Endodermal cell (in vitro differentiated cells): ENCODE results near the gene INTS1. TPM values are rescaled to one million over a fixed set of nuclear protein-coding genes. Genes with fewer than 3 reads are reported as not detected.

Experiments used
- DNase-seq: peaks from one replicate; pipeline ENCODE4 v3.0.0-alpha.2; 2017
- H3K27ac ChIP-seq: 2 replicates; pipeline ENCODE4 v1.5.1; 2013; ENCODE audit warnings: mild to moderate bottlenecking, low read depth, low read length, moderate library complexity
- H3K27me3 ChIP-seq: 2 replicates; pipeline ENCODE4 v1.6.1; 2013; ENCODE audit warnings: mild to moderate bottlenecking, low read length, moderate library complexity; ENCODE audit not compliant: insufficient read depth, control insufficient read depth, poor library complexity, severe bottlenecking
- H3K36me3 ChIP-seq: 2 replicates; pipeline ENCODE4 v1.7.0; 2013; ENCODE audit warnings: mild to moderate bottlenecking, low read length, moderate library complexity; ENCODE audit not compliant: control insufficient read depth, insufficient read depth
- H3K4me1 ChIP-seq: one replicate; pipeline ENCODE4 v1.7.0; 2013; ENCODE audit warnings: low read length; ENCODE audit not compliant: control insufficient read depth, insufficient read depth
- H3K4me3 ChIP-seq: 2 replicates; pipeline ENCODE4 v1.5.1; 2013; ENCODE audit warnings: mild to moderate bottlenecking, low read length, moderate library complexity
- H3K9ac ChIP-seq: 2 replicates; pipeline ENCODE4 v1.6.1; 2013; ENCODE audit warnings: mild to moderate bottlenecking, low read length, moderate library complexity; ENCODE audit not compliant: poor library complexity, severe bottlenecking; ENCODE audit errors: extremely low read depth
- H3K9me3 ChIP-seq: 2 replicates; pipeline ENCODE4 v1.6.1; 2013; ENCODE audit warnings: mild to moderate bottlenecking, low read length, moderate library complexity; ENCODE audit not compliant: control insufficient read depth
- H3K27ac Mint-ChIP-seq: 2 replicates; pipeline ENCODE4 v1.8.0; 2020; ENCODE audit warnings: mixed read lengths
- H3K27me3 Mint-ChIP-seq: 2 replicates; pipeline ENCODE4 v1.8.0; 2021; ENCODE audit warnings: mild to moderate bottlenecking, mixed read lengths; ENCODE audit not compliant: insufficient read depth
- H3K36me3 Mint-ChIP-seq: 2 replicates; pipeline ENCODE4 v1.8.0; 2020; ENCODE audit warnings: low read depth, mixed read lengths
- H3K4me1 Mint-ChIP-seq: 2 replicates; pipeline ENCODE4 v1.8.0; 2020; ENCODE audit warnings: mixed read lengths
- H3K4me3 Mint-ChIP-seq: 2 replicates; pipeline ENCODE4 v1.8.0; 2020; ENCODE audit warnings: mild to moderate bottlenecking, moderate library complexity, mixed read lengths
- H3K9me3 Mint-ChIP-seq: 2 replicates; pipeline ENCODE4 v1.8.0; 2020; ENCODE audit warnings: mild to moderate bottlenecking, mixed read lengths
- CTCF ChIP-seq: fragments of 200-600 bp; sonication (generic); conservative IDR thresholded peaks from 2 replicates; pipeline ENCODE4 v1.5.0; 2021; ENCODE audit warnings: antibody characterized with exemption, mild to moderate bottlenecking
- WGBS, 2 experiments: methylation state at CpG; one replicate each; pipeline versions ENCODE4 v1.1.5 to v1.1.7; 2013; ENCODE audit warnings: missing lambda C conversion rate in 2 of 2, mixed read lengths in 1 of 2; ENCODE audit not compliant: insufficient coverage in 1 of 2, insufficient read length in 1 of 2; 5-methylcytosine and 5-hydroxymethylcytosine counted together
- total RNA-seq, 2 donors: library from RNA; stranded (reverse); fragmentation: NEBNext Ultra II Directional in 1 of 2; extraction: Animal tissue kit (Norgen Biotek cat#: 25700) in 1 of 2; gene quantifications; 2 replicates in 1 of 2; 3 replicates in 1 of 2; pipeline ENCODE4 v1.2.1, GENCODE V29; 2021

The INTS1 gene
- total RNA-seq, 2 donors from 2014 or later, result 145 to 178 TPM

- Mint-ChIP-seq H3K27me3 (peaks cover 2% of the 10 kb centered on the region), H3K4me1 (peaks cover 7% of the 10 kb centered on the region), H3K9me3 (no peaks in the 10 kb centered on the region), H3K36me3 (no peaks in the 10 kb centered on the region), H3K27ac (peak overlapping the region; percentile 64), H3K4me3 (peak overlapping the region; percentile 58)
- Histone ChIP-seq H3K27me3 (no peaks in the 10 kb centered on the region), H3K9me3 (no peaks in the 10 kb centered on the region), H3K27ac (no peak overlapping the region), H3K36me3 (no peaks in the 10 kb centered on the region), H3K9ac (no peak overlapping the region), H3K4me3 (peak overlapping the region; percentile 81), H3K4me1 (no peaks in the 10 kb centered on the region)
- 72 to 80% methylated on average over 10 to 23 of the region's 23 CpGs for WGBS, 2 experiments
- no peak for TF ChIP-seq CTCF
- peak; percentile 59 for DNase-seq
Observed at GRCh38 chr7:1457949-1458682, 46.1 kb downstream of the INTS1 start.

- Mint-ChIP-seq H3K4me3 (peak overlapping the region; percentile 58), H3K4me1 (peaks cover 7% of the 10 kb centered on the region), H3K27me3 (peaks cover 2% of the 10 kb centered on the region), H3K36me3 (no peaks in the 10 kb centered on the region), H3K27ac (peak overlapping the region; percentile 64), H3K9me3 (no peaks in the 10 kb centered on the region)
- TF ChIP-seq CTCF, result no peak
- Histone ChIP-seq H3K27me3 (no peaks in the 10 kb centered on the region), H3K4me3 (no peak overlapping the region), H3K4me1 (no peaks in the 10 kb centered on the region), H3K9ac (no peak overlapping the region), H3K27ac (no peak overlapping the region), H3K36me3 (no peaks in the 10 kb centered on the region), H3K9me3 (no peaks in the 10 kb centered on the region)
- WGBS, 2 experiments, result 85 to 87% methylated on average over 14 to 18 of the region's 18 CpGs
- no peak for DNase-seq
Observed at GRCh38 chr7:1457059-1457948, 46.9 kb downstream of the INTS1 start.

GRCh38 chr7:1455955-1456354 lies 48.2 kb downstream of the INTS1 start:
- Histone ChIP-seq H3K4me3 (no peak overlapping the region), H3K9ac (no peak overlapping the region), H3K9me3 (no peaks in the 10 kb centered on the region), H3K36me3 (no peaks in the 10 kb centered on the region), H3K4me1 (no peaks in the 10 kb centered on the region), H3K27me3 (no peaks in the 10 kb centered on the region), H3K27ac (no peak overlapping the region)
- TF ChIP-seq CTCF, result no peak
- no peak for DNase-seq
- Mint-ChIP-seq H3K4me3 (no peak overlapping the region), H3K9me3 (no peaks in the 10 kb centered on the region), H3K4me1 (peaks cover 3% of the 10 kb centered on the region), H3K36me3 (no peaks in the 10 kb centered on the region), H3K27me3 (peaks cover 2% of the 10 kb centered on the region), H3K27ac (no peak overlapping the region)
- WGBS, 2 experiments, result 90 to 93% methylated on average over 11 to 13 of the region's 13 CpGs
